Spleen (tissue), 7 donors: Measurements from ENCODE around the gene MAMLD1.

Source experiments
- POLR2A ChIP-seq, 3 donors: fragments of 450-650 bp; IDR thresholded peaks; one replicate each; pipeline ENCODE4 v1.5.1; 2017; ENCODE audit warnings: antibody characterized with exemption in 3 of 3, mild to moderate bottlenecking in 1 of 3
- TF ChIP-seq, protein P1 (sequence below), 11 experiments: fragments of 200-600 bp in 7 of 11; fragments of 450-650 bp in 4 of 11; sonication (generic) in 4 of 11; IDR thresholded peaks in 8 of 11; conservative IDR thresholded peaks in 3 of 11; 1 replicate in 7 of 11; 2 replicates in 4 of 11; pipeline versions ENCODE4 v1.4.0 to v1.8.0; 2016 to 2021; ENCODE audit warnings: antibody characterized with exemption in 11 of 11, inconsistent platforms in 4 of 11, mild to moderate bottlenecking in 1 of 11
- donor health status: DM: no; HTN: no; CAD: no; lungs with moderate emphysema.
- donor health status: DM: no; HTN: no; CAD: no.
- donor health status: DM: no; HTN: no; CAD: no.

DNA sequence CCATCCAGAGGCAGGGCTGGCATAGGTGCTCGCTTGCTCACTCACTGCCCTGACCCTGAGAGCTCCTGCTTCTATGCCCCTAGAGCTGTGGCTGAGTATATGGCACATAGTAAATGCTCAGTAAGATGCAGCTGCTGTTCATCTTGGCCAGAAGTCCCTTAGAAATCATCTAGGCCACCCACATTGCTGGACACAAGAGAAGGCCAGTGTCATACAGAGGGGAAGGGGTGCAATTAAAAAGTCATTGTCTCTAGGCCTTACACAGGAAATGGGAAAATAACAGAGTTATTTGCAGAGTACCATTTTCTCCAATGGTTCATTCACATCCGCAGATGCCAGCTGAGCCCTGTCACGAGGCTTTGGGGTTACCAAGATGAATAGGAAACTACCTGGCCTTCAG is 88.8 kb downstream of the MAMLD1 start:
- TF ChIP-seq POLR2A (IDR thresholded peaks at IDR 0.05), result no peak
- TF ChIP-seq, protein P1, sequence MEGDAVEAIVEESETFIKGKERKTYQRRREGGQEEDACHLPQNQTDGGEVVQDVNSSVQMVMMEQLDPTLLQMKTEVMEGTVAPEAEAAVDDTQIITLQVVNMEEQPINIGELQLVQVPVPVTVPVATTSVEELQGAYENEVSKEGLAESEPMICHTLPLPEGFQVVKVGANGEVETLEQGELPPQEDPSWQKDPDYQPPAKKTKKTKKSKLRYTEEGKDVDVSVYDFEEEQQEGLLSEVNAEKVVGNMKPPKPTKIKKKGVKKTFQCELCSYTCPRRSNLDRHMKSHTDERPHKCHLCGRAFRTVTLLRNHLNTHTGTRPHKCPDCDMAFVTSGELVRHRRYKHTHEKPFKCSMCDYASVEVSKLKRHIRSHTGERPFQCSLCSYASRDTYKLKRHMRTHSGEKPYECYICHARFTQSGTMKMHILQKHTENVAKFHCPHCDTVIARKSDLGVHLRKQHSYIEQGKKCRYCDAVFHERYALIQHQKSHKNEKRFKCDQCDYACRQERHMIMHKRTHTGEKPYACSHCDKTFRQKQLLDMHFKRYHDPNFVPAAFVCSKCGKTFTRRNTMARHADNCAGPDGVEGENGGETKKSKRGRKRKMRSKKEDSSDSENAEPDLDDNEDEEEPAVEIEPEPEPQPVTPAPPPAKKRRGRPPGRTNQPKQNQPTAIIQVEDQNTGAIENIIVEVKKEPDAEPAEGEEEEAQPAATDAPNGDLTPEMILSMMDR (IDR thresholded peaks at IDR 0.05 in 8 of 11, conservative IDR thresholded peaks at IDR 0.05 in 3 of 11), result no peak
